GM10266 (cell line): Measurements from ENCODE around the gene JPH2.

Source experiments
- DNase-seq: peaks from one replicate; pipeline ENCODE4 v3.0.0; 2012; ENCODE audit errors: extremely low spot score
- CTCF ChIP-seq: IDR thresholded peaks from 2 replicates; pipeline ENCODE4 v1.5.1; 2012; ENCODE audit warnings: mild to moderate bottlenecking, low read depth; ENCODE audit not compliant: control insufficient read depth, insufficient read depth; ENCODE audit errors: missing control alignments

The JPH2 gene

DNA sequence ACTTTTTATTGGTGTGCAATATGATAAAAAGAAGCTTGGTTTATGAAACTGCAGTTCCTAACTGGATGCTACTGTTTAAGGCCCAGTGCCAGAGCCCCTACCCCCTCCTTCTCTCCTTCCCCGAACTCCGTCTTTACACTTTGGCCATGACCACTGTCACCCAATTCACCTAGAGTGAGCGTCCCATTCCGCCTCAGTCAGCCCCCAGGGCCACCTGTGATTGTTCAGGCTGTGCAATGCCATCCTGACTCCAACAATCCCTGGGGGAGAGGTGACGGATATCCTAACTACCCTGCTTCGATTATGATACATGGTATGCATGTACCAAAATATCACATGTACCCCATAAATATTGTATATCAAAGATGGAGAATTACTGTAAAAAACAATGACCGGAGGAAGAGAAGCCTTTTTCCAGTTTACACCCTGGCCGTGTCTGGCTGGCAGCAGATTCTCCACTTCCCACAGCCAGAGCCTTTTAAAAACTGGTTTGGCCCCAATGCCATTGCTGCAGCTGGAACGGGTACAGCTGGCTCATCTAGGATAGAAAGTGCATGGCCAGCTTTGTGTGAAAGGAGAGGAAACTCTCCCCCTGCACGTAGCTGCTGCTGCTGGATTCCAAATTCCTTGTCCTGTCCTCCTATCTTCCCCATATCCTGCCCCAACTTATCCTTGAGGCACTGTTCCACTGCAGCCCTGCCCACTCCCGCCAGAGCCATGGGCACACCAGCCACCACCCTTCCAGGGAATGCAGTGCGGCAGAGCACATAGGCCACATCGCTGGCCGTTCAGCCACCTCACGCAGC is 99.7 kb downstream of the JPH2 start:
- no peak for DNase-seq
- TF ChIP-seq CTCF = no peak

DNA sequence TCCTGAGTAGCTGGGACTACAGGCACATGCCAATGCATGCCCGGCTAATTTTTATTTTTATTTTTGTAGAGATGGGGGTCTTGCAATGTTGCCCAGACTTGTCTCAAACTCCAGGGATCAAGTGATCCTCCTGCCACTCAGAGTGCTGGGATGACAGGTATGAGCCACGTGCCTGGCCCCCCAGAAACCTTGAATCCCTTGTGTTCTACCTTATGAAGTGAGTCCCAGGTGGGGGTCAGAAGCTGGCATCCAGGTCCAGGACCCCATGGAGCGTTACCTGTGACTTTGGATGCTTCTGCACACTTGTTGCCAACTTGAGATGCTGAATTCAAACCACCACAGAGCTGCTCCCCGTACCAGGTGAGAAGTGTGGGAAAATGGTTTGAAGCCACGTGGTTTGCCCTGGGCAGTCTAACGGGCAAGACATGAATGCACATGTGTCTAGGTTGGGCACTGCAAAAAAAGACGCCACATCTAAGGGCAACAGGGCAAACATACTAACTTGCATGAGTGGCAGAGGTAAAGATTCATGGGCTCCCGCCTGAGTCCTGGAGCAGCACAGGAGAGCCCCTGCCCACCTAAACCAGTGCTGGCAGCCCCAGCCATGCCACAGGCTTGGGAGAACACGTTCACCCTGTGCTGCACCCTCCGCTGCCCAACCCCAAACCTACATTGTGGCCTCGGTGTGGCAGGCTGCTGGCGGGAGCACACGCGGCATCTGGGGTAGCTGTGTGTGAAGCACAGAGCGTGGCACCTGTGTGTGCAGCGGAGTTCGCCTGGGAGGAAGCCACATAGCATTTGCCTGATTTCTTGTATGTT is 101.2 kb downstream of the JPH2 start:
- DNase-seq = no peak
- no peak for TF ChIP-seq CTCF

GRCh38 chr20:44084891-44085290 is 102.1 kb downstream of the JPH2 start:
- no peak for DNase-seq
- no peak for TF ChIP-seq CTCF

GRCh38 chr20:44084439-44084838 is 102.5 kb downstream of the JPH2 start:
- DNase-seq = no peak
- no peak for TF ChIP-seq CTCF

- TF ChIP-seq CTCF = no peak
- no peak for DNase-seq
Observed at GRCh38 chr20:44083220-44083933, 103.6 kb downstream of the JPH2 start.

DNA sequence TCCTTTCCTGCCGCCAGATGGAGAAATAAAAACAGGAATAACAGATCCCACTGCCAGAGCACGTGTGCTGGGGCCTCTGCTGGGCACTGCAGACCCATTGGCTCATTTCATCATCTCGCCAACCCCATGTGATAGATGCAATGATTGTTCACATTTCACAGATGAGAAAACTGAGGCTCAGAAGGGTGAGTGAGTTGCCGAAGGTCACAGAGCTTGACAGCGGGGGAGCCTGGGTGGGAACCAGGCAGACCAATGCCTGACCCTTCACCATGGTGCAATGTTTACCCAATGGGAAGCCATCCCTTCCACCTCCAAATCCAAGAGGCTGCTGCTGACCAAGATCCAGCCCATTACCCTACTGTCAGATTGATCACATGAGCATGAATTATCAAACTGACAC is 105.1 kb downstream of the JPH2 start:
- no peak for DNase-seq
- no peak for TF ChIP-seq CTCF
